Naive thymus-derived CD4-positive, alpha-beta T cell (primary cell): ENCODE results near the gene KCTD10. TPM values are rescaled to one million over a fixed set of nuclear protein-coding genes. Genes with fewer than 3 reads are reported as not detected.
"Not testable (repeated sequence)": the region's sequence is repeated elsewhere in the genome, so short reads cannot be mapped to it uniquely, and the experiment has no call there.

ENCODE experiments used
- ATAC-seq: fragments of 150-1000 bp; cut with Tn5 transposase; 2 replicates; pipeline ENCODE4 v1.10.0; 2021; ENCODE audit warnings: mild to moderate bottlenecking, moderate library complexity
- CTCF ChIA-PET: fragments of 350-600 bp; sonication (Branson Sonifier 250); formaldehyde crosslinking; loops from one replicate; lab custom pipeline; 2021; ENCODE audit warnings: antibody characterized with exemption; lab: Charles Lee
- POLR2A ChIA-PET: fragments of 350-600 bp; sonication (Branson Sonifier 250); formaldehyde crosslinking; loops from one replicate; lab custom pipeline; 2021; ENCODE audit warnings: antibody characterized with exemption, inconsistent platforms; lab: Charles Lee
- DNase-seq, 9 donors: peaks; one replicate each; pipeline versions ENCODE4 v3.0.0 to v3.0.0-alpha.2; 2020 to 2022; ENCODE audit warnings: mixed read lengths in 1 of 9
- H3K27ac ChIP-seq: one replicate; pipeline ENCODE4 v1.7.0; 2013; ENCODE audit warnings: mild to moderate bottlenecking, low read depth, low read length, moderate library complexity
- H3K27me3 ChIP-seq, 2 donors: one replicate each; pipeline ENCODE4 v1.7.0; 2013; ENCODE audit warnings: low read length in 2 of 2, mild to moderate bottlenecking in 2 of 2, moderate library complexity in 2 of 2; ENCODE audit not compliant: control insufficient read depth in 2 of 2, insufficient read depth in 2 of 2
- H3K36me3 ChIP-seq, 3 experiments: 1 replicate in 2 of 3; 2 replicates in 1 of 3; pipeline ENCODE4 v1.7.0; 2013; ENCODE audit warnings: low read length in 3 of 3, mild to moderate bottlenecking in 3 of 3, moderate library complexity in 1 of 3; ENCODE audit not compliant: insufficient read depth in 3 of 3, control insufficient read depth in 2 of 3
- H3K4me1 ChIP-seq, 2 donors: one replicate each; pipeline ENCODE4 v1.7.0; 2013; ENCODE audit warnings: low read length in 2 of 2, mild to moderate bottlenecking in 2 of 2, moderate library complexity in 1 of 2; ENCODE audit not compliant: control insufficient read depth in 2 of 2, insufficient read depth in 2 of 2
- H3K4me3 ChIP-seq: 2 replicates; pipeline ENCODE4 v1.7.0; 2013; ENCODE audit warnings: mild to moderate bottlenecking, low read length
- H3K9me3 ChIP-seq, 3 experiments: 1 replicate in 2 of 3; 2 replicates in 1 of 3; pipeline ENCODE4 v1.7.0; 2013; ENCODE audit warnings: low read length in 3 of 3; ENCODE audit not compliant: control insufficient read depth in 2 of 3
- H3K27ac Mint-ChIP-seq, 9 donors: one replicate each; pipeline ENCODE4 v1.8.0; 2020 to 2022; ENCODE audit warnings: mixed read lengths in 9 of 9, mild to moderate bottlenecking in 8 of 9, moderate library complexity in 5 of 9, inconsistent platforms in 2 of 9
- H3K27me3 Mint-ChIP-seq, 5 donors: one replicate each; pipeline ENCODE4 v1.8.0; 2021 to 2022; ENCODE audit warnings: mixed read lengths in 5 of 5, mild to moderate bottlenecking in 1 of 5
- H3K36me3 Mint-ChIP-seq, 5 donors: one replicate each; pipeline ENCODE4 v1.8.0; 2020 to 2022; ENCODE audit warnings: mixed read lengths in 5 of 5, mild to moderate bottlenecking in 3 of 5, inconsistent platforms in 1 of 5
- H3K4me1 Mint-ChIP-seq, 7 donors: one replicate each; pipeline ENCODE4 v1.8.0; 2020 to 2022; ENCODE audit warnings: mixed read lengths in 7 of 7, mild to moderate bottlenecking in 3 of 7, inconsistent platforms in 1 of 7
- H3K4me3 Mint-ChIP-seq, 10 donors: one replicate each; pipeline ENCODE4 v1.8.0; 2020 to 2022; ENCODE audit warnings: mild to moderate bottlenecking in 10 of 10, mixed read lengths in 10 of 10, moderate library complexity in 6 of 10, inconsistent platforms in 2 of 10
- H3K9me3 Mint-ChIP-seq, 11 donors: one replicate each; pipeline ENCODE4 v1.8.0; 2020 to 2022; ENCODE audit warnings: mixed read lengths in 11 of 11, mild to moderate bottlenecking in 4 of 11, inconsistent platforms in 1 of 11, moderate library complexity in 1 of 11
- intact Hi-C, 2 donors: fragments of 100-400 bp; cut with micrococcal nuclease; formaldehyde crosslinking; loops; one replicate each; pipeline ENCODE4 v1.15.1; 2023
- polyA plus RNA-seq, 2 donors: library from polyadenylated mRNA; unstranded; fragments of 300-500 nt; fragmentation: Illumina TruSeq; gene quantifications; one replicate each; pipeline ENCODE4 v1.2.3, GENCODE V29; 2021
- total RNA-seq, 6 experiments: library from RNA in 5 of 6; stranded (reverse) in 5 of 6; gene quantifications; 1 replicate in 5 of 6; 2 replicates in 1 of 6; pipeline ENCODE4 v1.2.3 and lab custom pipeline; 2021 to 2026

Gene KCTD10
- total and polyA plus RNA-seq, 7 experiments from 2014 or later, result 15.4 to 41.1 (median 28.7) TPM

DNA sequence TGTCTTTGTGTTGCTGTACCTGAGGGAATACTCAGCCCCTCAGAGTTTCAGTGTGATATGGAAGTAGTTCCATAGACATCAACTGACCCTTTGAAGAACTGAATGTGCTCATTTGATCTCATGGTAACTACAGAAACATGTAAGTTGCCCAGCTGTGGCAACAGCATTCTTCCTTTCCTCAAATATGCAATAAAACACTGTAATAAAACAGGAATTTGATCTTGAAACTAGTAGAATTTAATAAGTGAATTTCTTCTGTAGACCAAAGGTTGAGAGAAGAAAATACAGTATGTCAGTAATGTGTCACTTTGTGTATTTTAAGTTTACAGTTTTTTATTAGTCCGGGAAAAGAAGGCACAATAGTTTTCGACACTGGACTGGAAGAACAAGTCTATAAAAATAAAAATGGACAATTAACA, 31.9 kb downstream of the KCTD10 start:
- Mint-ChIP-seq H3K36me3 (peaks cover 3 to 40% (median 5%) of the 10 kb centered on the region in 5 donors), H3K9me3 (no peaks in the 10 kb centered on the region), H3K4me1 (peaks cover 0 to 9% (median 0%) of the 10 kb centered on the region in 7 donors), H3K27me3 (no peaks in the 10 kb centered on the region), H3K27ac (no peak overlapping the region), H3K4me3 (no peak overlapping the region)
- Histone ChIP-seq H3K4me1 (no peaks in the 10 kb centered on the region), H3K36me3 (peaks cover 0 to 35% (median 6%) of the 10 kb centered on the region in 3 experiments), H3K27me3 (no peaks in the 10 kb centered on the region), H3K9me3 (no peaks in the 10 kb centered on the region), H3K4me3 (no peak overlapping the region), H3K27ac (no peak overlapping the region)
- DNase-seq (no peak), ATAC-seq (no peak)
- ChIA-PET POLR2A (no interaction called here), CTCF (no interaction called here)
- intact Hi-C loops, result no loop called here

DNA sequence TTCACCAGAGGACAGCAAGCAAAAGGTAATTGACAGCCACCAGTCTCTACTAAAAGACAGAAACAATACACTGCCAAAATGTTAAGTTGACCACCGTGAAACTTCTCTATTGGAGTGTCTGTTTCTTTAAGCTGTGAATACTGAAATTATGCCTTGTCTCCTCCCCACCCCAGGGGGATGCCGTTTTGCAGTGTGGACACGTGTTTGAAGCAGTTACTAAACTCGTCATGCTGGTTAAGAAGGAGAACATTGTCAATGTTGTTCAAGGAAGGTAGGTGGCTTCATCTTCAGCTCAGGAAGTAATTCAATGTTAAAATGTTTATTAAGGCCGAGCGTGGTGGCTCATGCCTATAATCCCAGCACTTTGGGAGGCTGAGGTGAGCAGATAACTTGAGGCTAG, 32.8 kb downstream of the KCTD10 start:
- peaks cover 0 to 33% (median 4%) of the 10 kb centered on the region in 5 donors for H3K36me3 Mint-ChIP-seq
- peaks cover 0 to 26% (median 6%) of the 10 kb centered on the region in 3 experiments for H3K36me3 ChIP-seq
- ATAC-seq (no peak), DNase-seq (no peak)
- H3K27me3 ChIP-seq, result no peaks in the 10 kb centered on the region
- H3K27ac ChIP-seq, result no peak overlapping the region
- H3K4me3 Mint-ChIP-seq, result no peak overlapping the region
- H3K27me3 Mint-ChIP-seq, result no peaks in the 10 kb centered on the region
- H3K4me3 ChIP-seq, result no peak overlapping the region
- POLR2A ChIA-PET, result no interaction called here
- no peaks in the 10 kb centered on the region for H3K9me3 ChIP-seq
- CTCF ChIA-PET, result interaction anchor here (1.6 kb wide), 1 partner anchor 11 kb away, joined by 5 read pairs; no protein-coding TSS in a partner anchor
- peak overlapping the region in 1 of 9 donors; percentile 25 for H3K27ac Mint-ChIP-seq
- no peaks in the 10 kb centered on the region for H3K4me1 ChIP-seq
- intact Hi-C loops, result no loop called here
- H3K9me3 Mint-ChIP-seq, result no peaks in the 10 kb centered on the region
- peaks cover 0 to 3% (median 0%) of the 10 kb centered on the region in 7 donors for H3K4me1 Mint-ChIP-seq

DNA sequence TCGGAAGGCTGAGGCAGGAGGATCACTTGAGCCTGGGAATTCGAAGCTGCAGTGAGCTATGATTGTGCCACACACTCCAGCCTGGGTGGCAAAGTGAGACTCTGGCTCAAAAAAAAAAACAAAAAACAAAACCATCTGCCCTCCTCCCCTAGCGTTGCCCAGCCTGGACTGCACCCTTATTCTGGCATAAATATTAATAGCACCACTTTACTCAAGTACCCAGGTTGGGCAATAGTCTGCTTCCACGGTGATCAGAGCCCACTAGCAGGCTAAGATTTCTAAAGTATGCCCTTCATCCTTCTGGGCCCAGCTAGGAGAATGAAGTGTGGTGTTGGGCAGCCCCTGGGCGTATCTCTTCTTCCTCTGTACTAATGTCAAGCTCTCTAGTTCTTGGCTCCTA, 33.3 kb downstream of the KCTD10 start:
- no peaks in the 10 kb centered on the region for H3K9me3 Mint-ChIP-seq
- peak overlapping the region in 2 of 9 donors; percentile 22 to 25 for H3K27ac Mint-ChIP-seq
- peaks cover 0 to 3% (median 0%) of the 10 kb centered on the region in 7 donors for H3K4me1 Mint-ChIP-seq
- intact Hi-C loops, result no loop called here
- Histone ChIP-seq H3K27me3 (no peaks in the 10 kb centered on the region), H3K36me3 (peaks cover 0 to 25% (median 6%) of the 10 kb centered on the region in 3 experiments), H3K4me3 (no peak overlapping the region), H3K27ac (no peak overlapping the region), H3K9me3 (no peaks in the 10 kb centered on the region), H3K4me1 (no peaks in the 10 kb centered on the region)
- H3K4me3 Mint-ChIP-seq, result no peak overlapping the region
- H3K36me3 Mint-ChIP-seq, result peaks cover 0 to 29% (median 4%) of the 10 kb centered on the region in 5 donors
- ChIA-PET CTCF (interaction anchor here (1.6 kb wide), 1 partner anchor 11 kb away, joined by 5 read pairs; no protein-coding TSS in a partner anchor), POLR2A (no interaction called here)
- DNase-seq (no peak), ATAC-seq (no peak)
- no peaks in the 10 kb centered on the region for H3K27me3 Mint-ChIP-seq

DNA sequence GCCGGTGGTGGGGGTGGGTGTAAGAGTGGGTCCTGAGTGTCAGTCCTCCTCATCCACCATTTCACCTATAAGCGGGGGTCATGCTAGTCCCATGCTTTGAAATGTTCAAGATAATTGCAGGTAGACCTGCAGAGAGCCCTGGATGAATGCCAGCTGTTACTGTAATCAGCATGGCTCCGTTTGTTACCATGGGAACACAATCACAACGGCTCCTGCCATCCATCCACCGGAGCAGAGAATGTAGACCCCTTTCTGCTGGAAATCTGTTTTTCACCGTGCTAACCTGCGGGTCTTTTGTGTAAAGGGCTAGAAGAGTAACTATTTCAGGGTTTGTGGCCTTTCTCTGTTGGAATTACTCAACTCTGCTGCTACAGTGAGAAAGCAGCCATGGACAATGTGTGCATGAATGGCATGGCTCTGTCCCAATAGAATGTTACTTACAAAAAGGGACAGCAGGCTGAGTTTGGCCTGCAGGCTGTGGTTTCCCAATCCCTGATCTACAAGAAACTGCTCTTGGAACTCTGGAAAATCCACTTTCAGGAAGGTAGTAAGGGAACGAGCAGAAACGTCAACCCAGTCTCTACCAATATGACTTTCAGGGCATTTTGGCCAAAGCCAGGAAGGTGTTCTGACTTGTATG, 36.1 kb downstream of the KCTD10 start:
- intact Hi-C loops, result no loop called here
- no peak overlapping the region for H3K27ac Mint-ChIP-seq
- CTCF ChIA-PET, result interaction anchor here (0.6 kb wide), 1 partner anchor 63 kb away, joined by 3 read pairs; no protein-coding TSS in a partner anchor

DNA sequence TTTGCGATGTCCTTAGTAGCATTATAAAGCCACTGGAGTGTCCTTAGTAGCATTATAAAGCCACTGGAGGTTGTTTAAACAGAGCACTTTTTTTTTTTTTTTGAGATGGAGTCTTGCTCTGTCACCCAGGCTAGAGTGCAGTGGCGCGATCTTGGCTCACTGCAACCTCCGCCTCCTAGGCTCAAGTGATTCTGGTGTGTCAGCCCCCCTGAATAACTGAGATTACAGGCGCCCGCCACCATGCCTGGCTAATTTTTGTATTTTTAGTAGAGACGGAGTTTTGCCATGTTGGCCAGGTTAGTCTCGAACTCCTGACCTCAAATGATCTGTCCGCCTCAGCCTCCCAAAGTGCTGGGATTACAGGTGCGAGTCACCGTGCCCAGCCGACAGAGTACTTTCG, 37.1 kb downstream of the KCTD10 start:
- H3K4me1 Mint-ChIP-seq, ATAC-seq, DNase-seq, intact Hi-C loops, H3K9me3 Mint-ChIP-seq, CTCF ChIA-PET, H3K36me3 ChIP-seq, H3K27ac ChIP-seq, POLR2A ChIA-PET, H3K27ac Mint-ChIP-seq, H3K27me3 ChIP-seq, H3K4me3 ChIP-seq, H3K4me1 ChIP-seq, H3K27me3 Mint-ChIP-seq, H3K9me3 ChIP-seq, H3K4me3 Mint-ChIP-seq: not testable (repeated sequence)
- H3K36me3 Mint-ChIP-seq, result peaks cover 0 to 12% (median 3%) of the 10 kb centered on the region in 5 donors

More for the DNA sequence above, 36.1 kb downstream of the KCTD10 start:
- peaks cover 0 to 21% (median 4%) of the 10 kb centered on the region in 5 donors for H3K36me3 Mint-ChIP-seq
- ATAC-seq (no peak), DNase-seq (no peak)
- no peaks in the 10 kb centered on the region for H3K9me3 Mint-ChIP-seq
- no peaks in the 10 kb centered on the region for H3K27me3 Mint-ChIP-seq
- no peaks in the 10 kb centered on the region for H3K9me3 ChIP-seq
- H3K27ac ChIP-seq, result no peak overlapping the region
- peaks cover 0 to 3% (median 0%) of the 10 kb centered on the region in 7 donors for H3K4me1 Mint-ChIP-seq
- H3K36me3 ChIP-seq, result peaks cover 0 to 6% (median 4%) of the 10 kb centered on the region in 3 experiments
- H3K4me3 ChIP-seq, result no peak overlapping the region
- no peaks in the 10 kb centered on the region for H3K27me3 ChIP-seq
- H3K4me3 Mint-ChIP-seq, result no peak overlapping the region
- H3K4me1 ChIP-seq, result no peaks in the 10 kb centered on the region
- POLR2A ChIA-PET, result no interaction called here

DNA sequence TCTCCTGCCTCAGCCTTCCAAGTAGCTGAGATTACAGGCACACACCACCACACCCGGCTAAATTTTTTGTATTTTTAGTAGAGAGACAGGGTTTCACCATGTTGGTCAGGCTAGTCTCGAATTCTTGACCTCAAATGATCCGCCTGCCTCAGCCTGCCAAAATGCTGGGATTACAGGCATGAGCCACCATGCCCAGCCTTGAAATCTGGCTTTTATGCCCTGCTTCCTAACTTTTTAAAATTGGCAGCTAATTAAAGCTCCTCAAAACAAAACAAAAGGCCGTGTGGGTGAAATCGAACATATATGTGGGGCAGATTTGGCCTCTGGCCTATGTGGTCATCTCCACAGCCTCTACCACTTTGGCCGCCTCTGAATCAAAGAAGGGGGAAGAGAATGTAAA, 37.9 kb downstream of the KCTD10 start:
- intact Hi-C loops, result no loop called here
- ATAC-seq, result no peak
- H3K27me3 ChIP-seq, result no peaks in the 10 kb centered on the region
- no peak overlapping the region for H3K4me3 ChIP-seq
- Mint-ChIP-seq H3K9me3 (no peaks in the 10 kb centered on the region), H3K27me3 (no peaks in the 10 kb centered on the region), H3K4me3 (no peak overlapping the region), H3K36me3 (peaks cover 0 to 8% (median 0%) of the 10 kb centered on the region in 5 donors), H3K4me1 (peaks cover 0 to 3% (median 0%) of the 10 kb centered on the region in 7 donors), H3K27ac (no peak overlapping the region)
- no peaks in the 10 kb centered on the region for H3K9me3 ChIP-seq
- ChIA-PET POLR2A (no interaction called here), CTCF (interaction anchor here (0.6 kb wide), 1 partner anchor 414 kb away, joined by 4 read pairs; no protein-coding TSS in a partner anchor)
- H3K36me3 ChIP-seq, result no peaks in the 10 kb centered on the region
- no peak for DNase-seq
- H3K4me1 ChIP-seq, result no peaks in the 10 kb centered on the region
- H3K27ac ChIP-seq, result no peak overlapping the region

DNA sequence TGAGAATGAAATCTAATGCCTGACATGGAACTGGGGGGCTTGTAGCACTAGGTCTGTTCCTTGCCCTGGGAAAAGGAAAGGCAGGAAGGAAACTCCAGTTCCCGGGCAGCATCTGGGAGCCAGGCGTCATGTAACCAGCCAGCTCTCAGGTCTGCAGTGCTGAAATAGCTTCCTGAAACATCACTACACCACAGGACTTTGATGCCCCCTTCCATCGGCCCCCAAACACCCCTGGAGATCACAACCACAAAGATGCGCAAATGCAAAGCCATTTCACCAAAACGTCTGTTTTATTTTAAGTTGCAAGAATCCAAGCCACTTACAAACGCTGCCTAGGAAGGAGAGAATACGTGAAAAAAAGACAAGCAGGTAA, 40.9 kb downstream of the KCTD10 start:
- ATAC-seq, result no peak
- H3K9me3 Mint-ChIP-seq, result no peaks in the 10 kb centered on the region
- ChIA-PET POLR2A (no interaction called here), CTCF (no interaction called here)
- Histone ChIP-seq H3K9me3 (no peaks in the 10 kb centered on the region), H3K36me3 (no peaks in the 10 kb centered on the region), H3K4me3 (no peak overlapping the region), H3K27ac (no peak overlapping the region), H3K27me3 (no peaks in the 10 kb centered on the region), H3K4me1 (peaks cover 4 to 7% of the 10 kb centered on the region in 2 donors)
- intact Hi-C loops, result no loop called here
- H3K27me3 Mint-ChIP-seq, result no peaks in the 10 kb centered on the region
- DNase-seq, result no peak
- H3K4me1 Mint-ChIP-seq, result peaks cover 7 to 14% (median 12%) of the 10 kb centered on the region in 7 donors
- H3K4me3 Mint-ChIP-seq, result no peak overlapping the region
- no peaks in the 10 kb centered on the region for H3K36me3 Mint-ChIP-seq
- no peak overlapping the region for H3K27ac Mint-ChIP-seq
